ENCODE measurements around the gene DES. TPM values are rescaled to one million over a fixed set of nuclear protein-coding genes. Genes with fewer than 3 reads are reported as not detected.

DES gene
- total and polyA plus RNA-seq, 2 of the 13 experiments (the other 11 are each of a cell fraction or from before 2014, with no cell fraction given) = not detected

DNA sequence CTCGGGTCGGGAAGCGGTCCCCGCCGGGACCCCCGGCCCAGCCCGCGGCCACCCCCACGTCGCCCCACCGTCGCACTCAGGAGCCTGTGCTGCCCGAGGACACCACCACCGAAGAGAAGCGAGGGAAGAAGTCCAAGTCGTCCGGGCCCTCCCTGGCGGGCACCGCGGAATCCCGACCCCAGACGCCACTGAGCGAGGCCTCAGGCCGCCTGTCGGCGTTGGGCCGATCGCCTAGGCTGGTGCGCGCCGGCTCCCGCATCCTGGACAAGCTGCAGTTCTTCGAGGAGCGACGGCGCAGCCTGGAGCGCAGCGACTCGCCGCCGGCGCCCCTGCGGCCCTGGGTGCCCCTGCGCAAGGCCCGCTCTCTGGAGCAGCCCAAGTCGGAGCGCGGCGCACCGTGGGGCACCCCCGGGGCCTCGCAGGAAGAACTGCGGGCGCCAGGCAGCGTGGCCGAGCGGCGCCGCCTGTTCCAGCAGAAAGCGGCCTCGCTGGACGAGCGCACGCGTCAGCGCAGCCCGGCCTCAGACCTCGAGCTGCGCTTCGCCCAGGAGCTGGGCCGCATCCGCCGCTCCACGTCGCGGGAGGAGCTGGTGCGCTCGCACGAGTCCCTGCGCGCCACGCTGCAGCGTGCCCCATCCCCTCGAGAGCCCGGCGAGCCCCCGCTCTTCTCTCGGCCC is 30.1 kb downstream of the DES start (continued):
- no peak for TF ChIP-seq AKAP8 (CRISPR knock-in tag; IDR thresholded peaks at IDR 0.05)
- TF ChIP-seq CENPT (CRISPR knock-in tag; IDR thresholded peaks at IDR 0.05; ENCODE audit: low read depth) = 0 out of 2 replicates have a peak, but pooled peaks have one; percentile 54
- TF ChIP-seq, protein P1, sequence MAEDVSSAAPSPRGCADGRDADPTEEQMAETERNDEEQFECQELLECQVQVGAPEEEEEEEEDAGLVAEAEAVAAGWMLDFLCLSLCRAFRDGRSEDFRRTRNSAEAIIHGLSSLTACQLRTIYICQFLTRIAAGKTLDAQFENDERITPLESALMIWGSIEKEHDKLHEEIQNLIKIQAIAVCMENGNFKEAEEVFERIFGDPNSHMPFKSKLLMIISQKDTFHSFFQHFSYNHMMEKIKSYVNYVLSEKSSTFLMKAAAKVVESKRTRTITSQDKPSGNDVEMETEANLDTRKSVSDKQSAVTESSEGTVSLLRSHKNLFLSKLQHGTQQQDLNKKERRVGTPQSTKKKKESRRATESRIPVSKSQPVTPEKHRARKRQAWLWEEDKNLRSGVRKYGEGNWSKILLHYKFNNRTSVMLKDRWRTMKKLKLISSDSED (CRISPR knock-in tag; IDR thresholded peaks at IDR 0.05) = 0 out of 2 replicates have a peak, but pooled peaks have one; percentile 64
- TF ChIP-seq, protein P2, sequence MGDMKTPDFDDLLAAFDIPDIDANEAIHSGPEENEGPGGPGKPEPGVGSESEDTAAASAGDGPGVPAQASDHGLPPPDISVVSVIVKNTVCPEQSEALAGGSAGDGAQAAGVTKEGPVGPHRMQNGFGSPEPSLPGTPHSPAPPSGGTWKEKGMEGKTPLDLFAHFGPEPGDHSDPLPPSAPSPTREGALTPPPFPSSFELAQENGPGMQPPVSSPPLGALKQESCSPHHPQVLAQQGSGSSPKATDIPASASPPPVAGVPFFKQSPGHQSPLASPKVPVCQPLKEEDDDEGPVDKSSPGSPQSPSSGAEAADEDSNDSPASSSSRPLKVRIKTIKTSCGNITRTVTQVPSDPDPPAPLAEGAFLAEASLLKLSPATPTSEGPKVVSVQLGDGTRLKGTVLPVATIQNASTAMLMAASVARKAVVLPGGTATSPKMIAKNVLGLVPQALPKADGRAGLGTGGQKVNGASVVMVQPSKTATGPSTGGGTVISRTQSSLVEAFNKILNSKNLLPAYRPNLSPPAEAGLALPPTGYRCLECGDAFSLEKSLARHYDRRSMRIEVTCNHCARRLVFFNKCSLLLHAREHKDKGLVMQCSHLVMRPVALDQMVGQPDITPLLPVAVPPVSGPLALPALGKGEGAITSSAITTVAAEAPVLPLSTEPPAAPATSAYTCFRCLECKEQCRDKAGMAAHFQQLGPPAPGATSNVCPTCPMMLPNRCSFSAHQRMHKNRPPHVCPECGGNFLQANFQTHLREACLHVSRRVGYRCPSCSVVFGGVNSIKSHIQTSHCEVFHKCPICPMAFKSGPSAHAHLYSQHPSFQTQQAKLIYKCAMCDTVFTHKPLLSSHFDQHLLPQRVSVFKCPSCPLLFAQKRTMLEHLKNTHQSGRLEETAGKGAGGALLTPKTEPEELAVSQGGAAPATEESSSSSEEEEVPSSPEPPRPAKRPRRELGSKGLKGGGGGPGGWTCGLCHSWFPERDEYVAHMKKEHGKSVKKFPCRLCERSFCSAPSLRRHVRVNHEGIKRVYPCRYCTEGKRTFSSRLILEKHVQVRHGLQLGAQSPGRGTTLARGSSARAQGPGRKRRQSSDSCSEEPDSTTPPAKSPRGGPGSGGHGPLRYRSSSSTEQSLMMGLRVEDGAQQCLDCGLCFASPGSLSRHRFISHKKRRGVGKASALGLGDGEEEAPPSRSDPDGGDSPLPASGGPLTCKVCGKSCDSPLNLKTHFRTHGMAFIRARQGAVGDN (CRISPR knock-in tag; IDR thresholded peaks at IDR 0.05) = peak; percentile 59
- 0 out of 2 replicates have a peak, but pooled peaks have one; percentile 26 for TF ChIP-seq ARNT2 (CRISPR knock-in tag; IDR thresholded peaks at IDR 0.05; ENCODE audit: low read depth)
- TF ChIP-seq, protein P3, sequence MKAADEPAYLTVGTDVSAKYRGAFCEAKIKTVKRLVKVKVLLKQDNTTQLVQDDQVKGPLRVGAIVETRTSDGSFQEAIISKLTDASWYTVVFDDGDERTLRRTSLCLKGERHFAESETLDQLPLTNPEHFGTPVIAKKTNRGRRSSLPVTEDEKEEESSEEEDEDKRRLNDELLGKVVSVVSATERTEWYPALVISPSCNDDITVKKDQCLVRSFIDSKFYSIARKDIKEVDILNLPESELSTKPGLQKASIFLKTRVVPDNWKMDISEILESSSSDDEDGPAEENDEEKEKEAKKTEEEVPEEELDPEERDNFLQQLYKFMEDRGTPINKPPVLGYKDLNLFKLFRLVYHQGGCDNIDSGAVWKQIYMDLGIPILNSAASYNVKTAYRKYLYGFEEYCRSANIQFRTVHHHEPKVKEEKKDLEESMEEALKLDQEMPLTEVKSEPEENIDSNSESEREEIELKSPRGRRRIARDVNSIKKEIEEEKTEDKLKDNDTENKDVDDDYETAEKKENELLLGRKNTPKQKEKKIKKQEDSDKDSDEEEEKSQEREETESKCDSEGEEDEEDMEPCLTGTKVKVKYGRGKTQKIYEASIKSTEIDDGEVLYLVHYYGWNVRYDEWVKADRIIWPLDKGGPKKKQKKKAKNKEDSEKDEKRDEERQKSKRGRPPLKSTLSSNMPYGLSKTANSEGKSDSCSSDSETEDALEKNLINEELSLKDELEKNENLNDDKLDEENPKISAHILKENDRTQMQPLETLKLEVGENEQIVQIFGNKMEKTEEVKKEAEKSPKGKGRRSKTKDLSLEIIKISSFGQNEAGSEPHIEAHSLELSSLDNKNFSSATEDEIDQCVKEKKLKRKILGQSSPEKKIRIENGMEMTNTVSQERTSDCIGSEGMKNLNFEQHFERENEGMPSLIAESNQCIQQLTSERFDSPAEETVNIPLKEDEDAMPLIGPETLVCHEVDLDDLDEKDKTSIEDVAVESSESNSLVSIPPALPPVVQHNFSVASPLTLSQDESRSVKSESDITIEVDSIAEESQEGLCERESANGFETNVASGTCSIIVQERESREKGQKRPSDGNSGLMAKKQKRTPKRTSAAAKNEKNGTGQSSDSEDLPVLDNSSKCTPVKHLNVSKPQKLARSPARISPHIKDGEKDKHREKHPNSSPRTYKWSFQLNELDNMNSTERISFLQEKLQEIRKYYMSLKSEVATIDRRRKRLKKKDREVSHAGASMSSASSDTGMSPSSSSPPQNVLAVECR (CRISPR knock-in tag; IDR thresholded peaks at IDR 0.05; ENCODE audit: borderline replicate concordance) = 0 out of 2 replicates have a peak, but pooled peaks have one; percentile 33

Measured in HepG2 (cell line).